Skeletal muscle tissue (tissue), 4 donors: Measurements from ENCODE around the gene ELAVL2. TPM values are rescaled to one million over a fixed set of nuclear protein-coding genes. Genes with fewer than 3 reads are reported as not detected.

Experiments
- H3K27ac ChIP-seq: one replicate; pipeline ENCODE4 v1.7.0; 2013; ENCODE audit warnings: mild to moderate bottlenecking, low read depth, low read length, inconsistent platforms
- H3K27me3 ChIP-seq, 3 donors: one replicate each; pipeline ENCODE4 v1.7.0; 2013; ENCODE audit warnings: low read length in 3 of 3; ENCODE audit not compliant: control insufficient read depth in 3 of 3, insufficient read depth in 3 of 3
- H3K36me3 ChIP-seq, 3 donors: one replicate each; pipeline ENCODE4 v1.7.0; 2013; ENCODE audit warnings: low read length in 3 of 3; ENCODE audit not compliant: control insufficient read depth in 3 of 3, insufficient read depth in 3 of 3
- H3K4me1 ChIP-seq, 3 donors: one replicate each; pipeline ENCODE4 v1.7.0; 2013; ENCODE audit warnings: low read length in 3 of 3, mild to moderate bottlenecking in 3 of 3; ENCODE audit not compliant: control insufficient read depth in 3 of 3, insufficient read depth in 3 of 3
- H3K4me3 ChIP-seq, 3 donors: one replicate each; pipeline ENCODE4 v1.7.0; 2013; ENCODE audit warnings: low read length in 3 of 3
- H3K9ac ChIP-seq, 3 donors: one replicate each; pipeline ENCODE4 v1.7.0; 2013; ENCODE audit warnings: low read length in 3 of 3, mild to moderate bottlenecking in 3 of 3, moderate library complexity in 2 of 3, low read depth in 1 of 3
- H3K9me3 ChIP-seq, 3 donors: one replicate each; pipeline ENCODE4 v1.7.0; 2013; ENCODE audit warnings: low read length in 3 of 3; ENCODE audit not compliant: control insufficient read depth in 3 of 3
- total RNA-seq: library from RNA; depleted of rRNA; stranded (reverse); fragments of >200 nt; gene quantifications from one replicate; pipeline ENCODE4 v1.2.3, GENCODE V29; 2014
- donor health status: Osteomylitis.

ELAVL2 gene
- total RNA-seq, 1 donor from 2014 or later: 3.1 TPM

DNA sequence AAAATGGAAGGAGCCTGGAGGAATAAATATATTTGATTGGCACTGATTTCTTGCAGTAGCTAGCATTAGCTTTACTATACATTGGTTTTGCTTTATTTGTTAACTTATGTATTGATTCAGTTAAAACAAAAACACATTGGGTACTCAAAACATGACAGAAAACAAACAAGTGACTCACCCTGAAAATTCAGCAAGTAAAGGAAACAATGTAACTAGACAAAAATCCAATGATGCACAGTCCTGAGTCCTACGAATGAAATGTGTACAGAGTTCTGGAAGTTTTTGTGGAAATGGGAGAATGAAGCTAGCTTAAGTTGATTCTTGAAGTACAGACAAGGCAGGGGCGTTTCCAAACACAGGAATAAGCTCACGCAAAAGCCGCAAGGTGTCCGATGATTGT lies 175.0 kb downstream of the ELAVL2 start:
- H3K27me3 ChIP-seq: no peaks in the 10 kb centered on the region

DNA sequence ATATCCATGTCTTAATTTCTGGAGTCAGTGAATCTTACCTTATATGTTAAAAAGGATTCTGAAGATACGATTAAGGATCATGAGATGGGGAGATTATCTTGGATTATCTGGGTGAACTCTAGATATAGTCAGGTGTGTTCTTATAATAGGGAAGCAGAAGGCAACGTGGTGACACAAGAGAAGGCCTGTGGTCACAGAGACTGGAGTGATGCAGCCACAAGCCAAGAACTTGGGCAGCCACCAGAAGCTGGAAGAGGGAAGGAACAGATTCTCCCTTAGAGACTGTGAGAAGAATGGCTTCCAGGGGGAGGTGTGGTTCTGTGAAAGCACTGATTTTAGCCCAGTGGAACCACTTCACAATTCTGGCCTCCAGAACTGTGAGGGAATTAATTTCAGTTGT lies 177.4 kb downstream of the ELAVL2 start:
- no peaks in the 10 kb centered on the region for H3K36me3 ChIP-seq
- no peaks in the 10 kb centered on the region for H3K27me3 ChIP-seq
- H3K9me3 ChIP-seq: no peaks in the 10 kb centered on the region
- H3K9ac ChIP-seq: no peak overlapping the region
- H3K4me1 ChIP-seq: no peaks in the 10 kb centered on the region
- H3K4me3 ChIP-seq: no peak overlapping the region
- no peak overlapping the region for H3K27ac ChIP-seq

More for the DNA sequence above, 175.0 kb downstream of the ELAVL2 start:
- Histone ChIP-seq H3K4me3 (no peak overlapping the region), H3K36me3 (no peaks in the 10 kb centered on the region), H3K4me1 (no peaks in the 10 kb centered on the region), H3K27ac (no peak overlapping the region), H3K9me3 (no peaks in the 10 kb centered on the region), H3K9ac (no peak overlapping the region)

- Histone ChIP-seq H3K36me3 (no peaks in the 10 kb centered on the region), H3K4me3 (no peak overlapping the region), H3K9me3 (no peaks in the 10 kb centered on the region), H3K27me3 (no peaks in the 10 kb centered on the region), H3K9ac (no peak overlapping the region), H3K27ac (no peak overlapping the region), H3K4me1 (no peaks in the 10 kb centered on the region)
Observed at GRCh38 chr9:23644896-23645295, 181.1 kb downstream of the ELAVL2 start.

- no peaks in the 10 kb centered on the region for H3K4me1 ChIP-seq
- H3K9ac ChIP-seq: no peak overlapping the region
- no peak overlapping the region for H3K4me3 ChIP-seq
- no peaks in the 10 kb centered on the region for H3K27me3 ChIP-seq
- H3K9me3 ChIP-seq: no peaks in the 10 kb centered on the region
- H3K36me3 ChIP-seq: no peaks in the 10 kb centered on the region
- no peak overlapping the region for H3K27ac ChIP-seq
Observed at GRCh38 chr9:23644326-23644725, 181.7 kb downstream of the ELAVL2 start.

DNA sequence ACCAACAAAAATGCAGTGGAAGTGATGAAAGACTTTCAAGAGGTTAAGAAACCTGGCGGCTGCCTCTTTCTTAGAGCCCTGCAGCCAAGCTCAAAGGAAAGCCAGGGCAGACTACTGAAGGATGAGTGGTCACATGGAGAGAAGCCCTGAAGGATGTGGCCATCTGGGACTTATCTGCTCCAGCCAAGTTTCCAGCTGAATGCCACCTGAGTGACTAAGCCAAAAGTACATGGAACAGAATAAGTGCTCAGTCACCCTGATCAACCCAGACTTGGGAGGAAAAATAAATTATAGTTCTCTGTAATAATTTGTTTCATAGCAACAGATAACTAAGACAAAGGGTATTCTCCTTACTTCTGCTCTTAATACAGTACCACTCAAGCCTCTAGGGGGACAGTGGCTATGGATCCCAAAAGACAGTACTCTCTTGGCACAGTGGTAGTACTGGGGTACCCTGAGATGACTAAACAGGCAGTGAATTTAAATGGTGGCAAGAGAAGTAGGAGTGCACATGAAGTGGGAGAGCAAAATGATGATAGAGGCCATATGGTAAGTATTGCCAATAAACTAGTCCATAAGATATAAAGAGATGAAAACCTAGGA lies 182.3 kb downstream of the ELAVL2 start:
- no peaks in the 10 kb centered on the region for H3K9me3 ChIP-seq
- H3K27ac ChIP-seq: no peak overlapping the region
- no peaks in the 10 kb centered on the region for H3K27me3 ChIP-seq
- H3K9ac ChIP-seq: no peak overlapping the region
- no peak overlapping the region for H3K4me3 ChIP-seq
- no peaks in the 10 kb centered on the region for H3K4me1 ChIP-seq
- H3K36me3 ChIP-seq: no peaks in the 10 kb centered on the region
